HepG2 (cell line): ENCODE measurements around the gene C2orf76. TPM values are rescaled to one million over a fixed set of nuclear protein-coding genes. Genes with fewer than 3 reads are reported as not detected.

Experiments used
- ATAC-seq: fragments of 200-7000 bp; cut with Tn5 transposase; 3 replicates; pipeline ENCODE4 v1.9.1; 2020; ENCODE audit warnings: mild to moderate bottlenecking, moderate library complexity
- BruUV-seq: library from RNA; stranded (reverse); fragments of 400-500 nt; replicated peaks from 2 replicates; lab custom pipeline; 2021; lab: Mats Ljungman, UMichigan
- CTCF ChIA-PET: fragments of 300-600 bp; formaldehyde crosslinking; extraction: SDS; loops from one replicate; lab custom pipeline; 2021; ENCODE audit warnings: low total read pairs, inconsistent platforms, low intra/inter-chr PET ratio; lab: Yijun Ruan, JAX
- POLR2A ChIA-PET: fragments of 350-600 bp; sonication (Branson Sonifier 250); formaldehyde crosslinking; loops from one replicate; lab custom pipeline; 2020; ENCODE audit warnings: antibody characterized with exemption, inconsistent platforms; lab: Yijun Ruan, JAX
- DNase-seq: peaks from one replicate; pipeline ENCODE4 v3.0.0-alpha.2; 2015; ENCODE audit warnings: low spot score
- FAIRE-seq: peaks from 3 replicates; lab custom pipeline; 2011; peaks lifted over from hg19 to GRCh38; lab: Jason Lieb, UNC
- H2AFZ ChIP-seq: one replicate; pipeline ENCODE4 v1.6.1; 2011; ENCODE audit warnings: low read length, inconsistent platforms
- H3K27ac ChIP-seq: fragments of 300-600 bp; 3 replicates; pipeline ENCODE4 v1.8.0; 2011; ENCODE audit warnings: mixed run types, mild to moderate bottlenecking, mixed read lengths, low read length, inconsistent platforms; ENCODE audit not compliant: insufficient read depth; ENCODE audit errors: extremely low read length
- H3K27me3 ChIP-seq, 2 experiments: fragments of 200-600 bp in 1 of 2; 2 replicates in 1 of 2; 3 replicates in 1 of 2; pipeline versions ENCODE4 v1.6.0 to v1.8.0; 2011; ENCODE audit warnings: low read length in 2 of 2, mild to moderate bottlenecking in 2 of 2, moderate library complexity in 2 of 2, inconsistent platforms in 1 of 2; ENCODE audit not compliant: insufficient read depth in 2 of 2, control insufficient read depth in 1 of 2
- H3K36me3 ChIP-seq, 2 experiments: fragments of 200-600 bp in 1 of 2; replicated peaks in 1 of 2; 2 replicates in 1 of 2; 3 replicates in 1 of 2; pipeline versions ENCODE4 v1.5.1 to v1.8.0; 2011; ENCODE audit warnings: low read length in 2 of 2, inconsistent platforms in 1 of 2; ENCODE audit not compliant: insufficient read depth in 2 of 2, control insufficient read depth in 1 of 2
- H3K4me1 ChIP-seq: 2 replicates; pipeline ENCODE4 v1.5.1; 2012; ENCODE audit warnings: low read length, inconsistent platforms; ENCODE audit not compliant: insufficient read depth
- H3K4me2 ChIP-seq: 2 replicates; pipeline ENCODE4 v1.6.0; 2011; ENCODE audit warnings: low read depth, low read length, inconsistent platforms
- H3K4me3 ChIP-seq, 3 experiments: fragments of 200-600 bp in 1 of 3; sonication (generic), shearing (Covaris generic) in 1 of 3; replicated peaks in 1 of 3; 2 replicates each; pipeline ENCODE4 v1.5.1; 2011 to 2016; ENCODE audit warnings: low read length in 3 of 3, inconsistent platforms in 2 of 3, low read depth in 2 of 3, mild to moderate bottlenecking in 2 of 3, control low read depth in 1 of 3, mixed read lengths in 1 of 3; ENCODE audit not compliant: insufficient read depth in 1 of 3
- H3K79me2 ChIP-seq: one replicate; pipeline ENCODE4 v1.6.1; 2011; ENCODE audit warnings: low read length, inconsistent platforms; ENCODE audit not compliant: insufficient read depth
- H3K9ac ChIP-seq: 2 replicates; pipeline ENCODE4 v1.6.0; 2011; ENCODE audit warnings: mild to moderate bottlenecking, low read depth, low read length, inconsistent platforms; ENCODE audit not compliant: insufficient read depth
- H3K9me3 ChIP-seq: 2 replicates; pipeline ENCODE4 v1.5.1; 2012; ENCODE audit warnings: mild to moderate bottlenecking, low read length
- H4K20me1 ChIP-seq: 2 replicates; pipeline ENCODE4 v1.6.0; 2011; ENCODE audit warnings: inconsistent platforms, mild to moderate bottlenecking, low read length, moderate library complexity; ENCODE audit not compliant: insufficient read depth
- AHR ChIP-seq: IDR thresholded peaks from 2 replicates; pipeline ENCODE4 v1.6.1; 2018; ENCODE audit warnings: missing genetic modification reagents, missing compliant biosample characterization
- FOXA3 ChIP-seq: IDR thresholded peaks from 2 replicates; pipeline ENCODE4 v1.6.1; 2016; ENCODE audit warnings: missing genetic modification reagents, missing compliant biosample characterization
- GATAD2A ChIP-seq: IDR thresholded peaks from 2 replicates; pipeline ENCODE4 v1.6.1; 2016
- NFE2L2 ChIP-seq: fragments of 150-350 bp; IDR thresholded peaks from 2 replicates; pipeline ENCODE4 v1.6.1; 2014; ENCODE audit warnings: low read length
- PITX1 ChIP-seq: sonication (generic); formaldehyde crosslinking; IDR thresholded peaks from 2 replicates; pipeline ENCODE4 v1.5.1; 2020; ENCODE audit warnings: mild to moderate bottlenecking, missing genetic modification reagents
- RARA ChIP-seq: IDR thresholded peaks from 2 replicates; pipeline ENCODE4 v1.6.1; 2016; ENCODE audit warnings: missing genetic modification reagents, missing compliant biosample characterization
- SMC3 ChIP-seq: IDR thresholded peaks from 2 replicates; pipeline ENCODE4 v1.6.1; 2011; ENCODE audit warnings: low read length, improper control_type of control experiment
- SOX5 ChIP-seq: IDR thresholded peaks from 2 replicates; pipeline ENCODE4 v1.6.1; 2016; ENCODE audit warnings: borderline replicate concordance
- SOX6 ChIP-seq, 2 experiments: fragments of 450-650 bp in 1 of 2; sonication (generic) in 1 of 2; formaldehyde crosslinking in 1 of 2; IDR thresholded peaks; 2 replicates each; pipeline versions ENCODE4 v1.4.0 to v1.6.1; 2017 to 2020; ENCODE audit warnings: antibody characterized with exemption in 1 of 2, mild to moderate bottlenecking in 1 of 2, missing genetic modification reagents in 1 of 2
- ZMAT3 ChIP-seq: sonication (generic); formaldehyde crosslinking; conservative IDR thresholded peaks from 2 replicates; pipeline ENCODE4 v1.7.0; 2021; ENCODE audit warnings: missing genetic modification reagents
- ZNF335 ChIP-seq: sonication (generic); formaldehyde crosslinking; IDR thresholded peaks from 2 replicates; pipeline ENCODE4 v1.4.0; 2020; ENCODE audit warnings: missing genetic modification reagents
- ZNF619 ChIP-seq: sonication (generic); formaldehyde crosslinking; IDR thresholded peaks from 2 replicates; pipeline ENCODE4 v1.4.0; 2020; ENCODE audit warnings: mild to moderate bottlenecking, missing genetic modification reagents
- ZNF792 ChIP-seq: IDR thresholded peaks from 2 replicates; pipeline ENCODE4 v1.6.1; 2016
- WGBS: methylation state at CpG from one replicate; pipeline ENCODE4 v1.1.6; 2017; ENCODE audit warnings: low lambda C conversion rate; 5-methylcytosine and 5-hydroxymethylcytosine counted together
- in situ Hi-C: cut with HindIII; loops from 2 replicates; pipeline ENCODE4 v1.10.0; 2017; ENCODE audit warnings: low pct_unique_long_range_greater_than_20kb; ENCODE audit not compliant: extremely low pct_ligation_motif_present
- intact Hi-C: fragments of 100-400 bp; cut with micrococcal nuclease; formaldehyde crosslinking; loops from one replicate; pipeline ENCODE4 v1.10.0; 2022; ENCODE audit not compliant: unreplicated experiment
- polyA plus RNA-seq, 8 experiments: library from polyadenylated mRNA; depleted of rRNA in 3 of 8; stranded (reverse) in 7 of 8; unstranded in 1 of 8; fragments of >200 nt; fragmentation: Illumina TruSeq in 4 of 8; extraction: Trizol in 4 of 8; gene quantifications; 2 replicates each; pipeline versions ENCODE4 v1.2.1 to v1.2.3, GENCODE V29; 2011 to 2016; ENCODE audit warnings: low read depth in 4 of 8, missing spikeins in 1 of 8, mixed read lengths in 1 of 8; ENCODE audit not compliant: insufficient read depth in 1 of 8
- total RNA-seq, 5 experiments: library from RNA; depleted of rRNA; stranded (reverse); fragments of >200 nt; fragmentation: Illumina TruSeq; extraction: Trizol; gene quantifications; 2 replicates each; pipeline ENCODE4 v1.2.3, GENCODE V29; 2016; ENCODE audit warnings: low read depth in 1 of 5
- TF ChIP-seq, protein P1 (sequence below): sonication (generic); formaldehyde crosslinking; IDR thresholded peaks from 2 replicates; pipeline ENCODE4 v1.8.1; 2023; ENCODE audit warnings: mild to moderate bottlenecking, moderate library complexity, missing genetic modification reagents
- TF ChIP-seq, protein P2 (sequence below): IDR thresholded peaks from 2 replicates; pipeline ENCODE4 v1.6.1; 2016
- TF ChIP-seq, protein P3 (sequence below): IDR thresholded peaks from 2 replicates; pipeline ENCODE4 v1.6.1; 2016; ENCODE audit warnings: low read depth, borderline replicate concordance
- TF ChIP-seq, protein P4 (sequence below): sonication (generic); formaldehyde crosslinking; IDR thresholded peaks from 2 replicates; pipeline ENCODE4 v1.8.0; 2022; ENCODE audit warnings: missing genetic modification reagents, mild to moderate bottlenecking, borderline replicate concordance

The C2orf76 gene
- total and polyA plus RNA-seq, 2 of the 13 experiments (the other 11 are each of a cell fraction or from before 2014, with no cell fraction given) = 7.7 to 8.5 TPM

DNA sequence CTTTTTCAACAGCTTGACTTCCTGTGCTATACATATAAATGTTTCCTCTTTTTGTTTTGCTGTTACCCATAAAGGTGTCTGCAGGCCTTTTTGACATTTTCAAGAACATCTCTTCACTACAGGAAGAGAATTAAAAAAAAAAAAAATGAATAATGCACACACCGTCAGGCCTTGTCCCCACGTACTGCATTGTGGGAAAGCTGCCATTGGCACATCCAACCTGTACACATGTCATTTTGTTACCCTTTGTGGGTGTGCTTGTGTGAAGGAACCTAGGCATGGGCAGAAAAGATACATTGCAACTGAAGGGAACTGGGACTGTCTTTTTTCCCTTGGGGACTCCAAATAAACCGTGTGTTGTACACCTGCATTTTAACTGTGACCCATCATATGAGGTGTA, 48.3 kb upstream of the C2orf76 start:
- H3K4me3 ChIP-seq = no peak overlapping the region
- no peaks in the 10 kb centered on the region for H4K20me1 ChIP-seq
- CTCF ChIA-PET = no interaction called here
- no peak overlapping the region for H2AFZ ChIP-seq
- H3K36me3 ChIP-seq = no peaks in the 10 kb centered on the region
- ATAC-seq = no peak
- WGBS = 68% methylated on average over 3 of the region's 3 CpGs
- H3K79me2 ChIP-seq = no peaks in the 10 kb centered on the region
- no peak for TF ChIP-seq AHR (CRISPR knock-in tag)
- TF ChIP-seq ZNF335 (CRISPR knock-in tag) = no peak
- TF ChIP-seq ZNF619 = no peak
- TF ChIP-seq RARA = no peak
- TF ChIP-seq PITX1 (CRISPR knock-in tag) = no peak
- TF ChIP-seq, protein P1, sequence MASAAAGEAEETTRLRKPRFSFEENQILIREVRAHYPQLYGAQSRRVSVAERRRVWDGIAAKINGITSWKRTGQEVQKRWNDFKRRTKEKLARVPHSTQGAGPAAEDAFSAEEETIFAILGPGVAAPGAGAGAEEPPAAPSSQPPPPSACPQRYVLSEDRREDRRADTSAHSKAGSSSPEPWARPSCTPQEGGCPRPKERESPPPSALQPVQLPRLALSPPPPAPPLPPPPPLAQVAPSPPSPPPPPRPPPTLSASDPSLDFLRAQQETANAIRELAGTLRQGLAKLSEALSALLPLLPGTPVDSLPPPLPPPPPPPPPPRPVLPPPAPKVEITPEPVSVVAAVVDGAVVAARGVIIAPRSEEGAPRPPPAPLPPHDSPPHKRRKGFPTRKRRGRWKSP = no peak
- TF ChIP-seq, all 625 proteins: peak for 0
- Histone ChIP-seq H3K9me3 (no peaks in the 10 kb centered on the region), H3K4me1 (peaks cover 40% of the 10 kb centered on the region), H3K27ac (no peak overlapping the region), H3K9ac (no peak overlapping the region), H3K4me2 (no peak overlapping the region), H3K27me3 (no peaks in the 10 kb centered on the region)
- BruUV-seq = no TSS peak
- in situ Hi-C loops = no loop called here
- POLR2A ChIA-PET = no interaction called here
- intact Hi-C loops = no loop called here
- FAIRE-seq (no peak), DNase-seq (no peak)

DNA sequence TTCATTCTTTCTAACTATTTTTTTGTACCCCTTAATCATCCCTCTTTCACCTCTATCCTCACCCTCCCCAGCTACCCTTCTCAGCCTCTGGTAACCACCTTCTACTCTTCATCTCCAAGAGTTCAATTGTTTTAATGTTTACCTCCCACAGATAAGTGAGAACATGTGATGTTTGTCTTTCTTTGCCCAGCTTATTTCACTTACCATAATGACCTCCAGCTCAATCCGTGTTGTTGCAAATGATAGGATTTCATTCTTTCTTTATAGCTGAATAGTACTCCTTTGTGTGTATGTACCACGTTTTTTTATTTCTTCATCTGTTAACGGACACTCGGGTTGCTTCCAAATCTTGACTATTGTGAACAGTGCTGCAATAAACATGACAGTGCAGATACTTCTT, 42.9 kb upstream of the C2orf76 start:
- intact Hi-C loops = loop anchor here (1.0 kb wide), 1 partner anchor 31 kb away; no protein-coding TSS in a partner anchor
- in situ Hi-C loops = loop anchor here (5.0 kb wide), 2 partner anchors 68 to 253 kb away; no protein-coding TSS in a partner anchor
- H3K4me2 ChIP-seq = no peak overlapping the region; the same call in 1 of the 2 replicates
- H3K4me1 ChIP-seq = peaks cover 24% of the 10 kb centered on the region
- FAIRE-seq (no peak), ATAC-seq (no peak), DNase-seq (no peak)
- no peaks in the 10 kb centered on the region for H3K79me2 ChIP-seq
- no peak overlapping the region for H3K9ac ChIP-seq
- 3% methylated on average over 4 of the region's 4 CpGs for WGBS
- H3K36me3 ChIP-seq = no peaks in the 10 kb centered on the region
- H4K20me1 ChIP-seq = no peaks in the 10 kb centered on the region
- no peaks in the 10 kb centered on the region for H3K27me3 ChIP-seq
- ChIA-PET CTCF (interaction anchor here (6.1 kb wide), 1 partner anchor 66 kb away, joined by 159 read pairs; no protein-coding TSS in a partner anchor), POLR2A (interaction anchor here (1.0 to 1.5 kb wide), 3 partner anchors 16 to 55 kb away, joined by 3 to 5 read pairs (median 4); no protein-coding TSS in a partner anchor)
- H2AFZ ChIP-seq = no peak overlapping the region
- BruUV-seq = no TSS peak
- H3K4me3 ChIP-seq = no peak overlapping the region
- H3K27ac ChIP-seq = no peak overlapping the region
- no peaks in the 10 kb centered on the region for H3K9me3 ChIP-seq
- TF ChIP-seq SMC3 (no peak), GATAD2A (CRISPR knock-in tag) (peak; percentile 51; the same call in 1 of the 2 replicates), ZMAT3 (CRISPR knock-in tag) (no peak), SOX6 (IDR thresholded peaks at IDR 0.05) (no peak), SOX6 (CRISPR knock-in tag; IDR thresholded peaks at IDR 0.05) (0 out of 2 replicates have a peak, but pooled peaks have one; percentile 9), SOX5 (CRISPR knock-in tag) (peak; percentile 72; the same call in 1 of the 2 replicates), NFE2L2 (no peak), ZNF792 (CRISPR knock-in tag) (no peak), FOXA3 (CRISPR knock-in tag) (peak; percentile 58)
- TF ChIP-seq, protein P2, sequence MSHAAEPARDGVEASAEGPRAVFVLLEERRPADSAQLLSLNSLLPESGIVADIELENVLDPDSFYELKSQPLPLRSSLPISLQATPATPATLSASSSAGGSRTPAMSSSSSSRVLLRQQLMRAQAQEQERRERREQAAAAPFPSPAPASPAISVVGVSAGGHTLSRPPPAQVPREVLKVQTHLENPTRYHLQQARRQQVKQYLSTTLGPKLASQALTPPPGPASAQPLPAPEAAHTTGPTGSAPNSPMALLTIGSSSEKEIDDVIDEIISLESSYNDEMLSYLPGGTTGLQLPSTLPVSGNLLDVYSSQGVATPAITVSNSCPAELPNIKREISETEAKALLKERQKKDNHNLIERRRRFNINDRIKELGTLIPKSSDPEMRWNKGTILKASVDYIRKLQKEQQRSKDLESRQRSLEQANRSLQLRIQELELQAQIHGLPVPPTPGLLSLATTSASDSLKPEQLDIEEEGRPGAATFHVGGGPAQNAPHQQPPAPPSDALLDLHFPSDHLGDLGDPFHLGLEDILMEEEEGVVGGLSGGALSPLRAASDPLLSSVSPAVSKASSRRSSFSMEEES (CRISPR knock-in tag) = peak; percentile 48; the same call in 1 of the 2 replicates
- TF ChIP-seq, protein P3, sequence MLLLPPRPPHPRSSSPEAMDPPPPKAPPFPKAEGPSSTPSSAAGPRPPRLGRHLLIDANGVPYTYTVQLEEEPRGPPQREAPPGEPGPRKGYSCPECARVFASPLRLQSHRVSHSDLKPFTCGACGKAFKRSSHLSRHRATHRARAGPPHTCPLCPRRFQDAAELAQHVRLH = no peak
- TF ChIP-seq, protein P4, sequence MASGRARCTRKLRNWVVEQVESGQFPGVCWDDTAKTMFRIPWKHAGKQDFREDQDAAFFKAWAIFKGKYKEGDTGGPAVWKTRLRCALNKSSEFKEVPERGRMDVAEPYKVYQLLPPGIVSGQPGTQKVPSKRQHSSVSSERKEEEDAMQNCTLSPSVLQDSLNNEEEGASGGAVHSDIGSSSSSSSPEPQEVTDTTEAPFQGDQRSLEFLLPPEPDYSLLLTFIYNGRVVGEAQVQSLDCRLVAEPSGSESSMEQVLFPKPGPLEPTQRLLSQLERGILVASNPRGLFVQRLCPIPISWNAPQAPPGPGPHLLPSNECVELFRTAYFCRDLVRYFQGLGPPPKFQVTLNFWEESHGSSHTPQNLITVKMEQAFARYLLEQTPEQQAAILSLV (CRISPR knock-in tag) = no peak
